Activated gamma-delta T cell treated with anti-CD3 and anti-CD28 coated beads, Interleukin-2, amount 50 U/mL, for 16 hours (primary cell): ENCODE measurements around the gene OR11A1.

Experiments
- DNase-seq: peaks from one replicate; pipeline ENCODE4 v3.0.0-alpha.2; 2020; ENCODE audit warnings: low read depth

OR11A1 gene, protein sequence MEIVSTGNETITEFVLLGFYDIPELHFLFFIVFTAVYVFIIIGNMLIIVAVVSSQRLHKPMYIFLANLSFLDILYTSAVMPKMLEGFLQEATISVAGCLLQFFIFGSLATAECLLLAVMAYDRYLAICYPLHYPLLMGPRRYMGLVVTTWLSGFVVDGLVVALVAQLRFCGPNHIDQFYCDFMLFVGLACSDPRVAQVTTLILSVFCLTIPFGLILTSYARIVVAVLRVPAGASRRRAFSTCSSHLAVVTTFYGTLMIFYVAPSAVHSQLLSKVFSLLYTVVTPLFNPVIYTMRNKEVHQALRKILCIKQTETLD

DNA sequence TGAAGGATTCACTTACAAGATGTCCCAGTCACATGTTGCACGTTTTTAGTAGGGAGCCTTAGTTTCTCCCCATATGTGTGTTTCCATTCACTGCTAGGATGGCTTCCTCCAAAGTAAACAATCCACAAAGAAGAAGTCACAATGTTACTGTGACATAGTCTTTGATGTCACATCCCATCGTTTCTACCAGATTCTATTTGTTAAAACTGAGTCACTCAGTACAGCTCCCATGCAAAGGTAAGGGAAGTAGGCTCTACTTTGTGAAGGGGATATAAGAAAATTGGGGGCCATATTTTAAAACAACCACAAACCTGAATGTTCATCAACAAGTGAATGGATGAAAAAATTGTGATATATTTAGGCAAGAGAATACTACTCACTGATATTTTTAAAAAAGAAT is at the start of gene OR11A1, which contains the start of gene OR2H1:
Gene OR11A1, minus strand, starts transcription at position 101 of the 400 bp plus-strand sequence. CDS start 29,430 bp downstream, outside the sequence.
Gene OR2H1, plus strand, starts transcription at position 185 of the 400 bp plus-strand sequence. CDS start 4,615 bp downstream, outside the sequence.
- DNase-seq, result no peak

DNA sequence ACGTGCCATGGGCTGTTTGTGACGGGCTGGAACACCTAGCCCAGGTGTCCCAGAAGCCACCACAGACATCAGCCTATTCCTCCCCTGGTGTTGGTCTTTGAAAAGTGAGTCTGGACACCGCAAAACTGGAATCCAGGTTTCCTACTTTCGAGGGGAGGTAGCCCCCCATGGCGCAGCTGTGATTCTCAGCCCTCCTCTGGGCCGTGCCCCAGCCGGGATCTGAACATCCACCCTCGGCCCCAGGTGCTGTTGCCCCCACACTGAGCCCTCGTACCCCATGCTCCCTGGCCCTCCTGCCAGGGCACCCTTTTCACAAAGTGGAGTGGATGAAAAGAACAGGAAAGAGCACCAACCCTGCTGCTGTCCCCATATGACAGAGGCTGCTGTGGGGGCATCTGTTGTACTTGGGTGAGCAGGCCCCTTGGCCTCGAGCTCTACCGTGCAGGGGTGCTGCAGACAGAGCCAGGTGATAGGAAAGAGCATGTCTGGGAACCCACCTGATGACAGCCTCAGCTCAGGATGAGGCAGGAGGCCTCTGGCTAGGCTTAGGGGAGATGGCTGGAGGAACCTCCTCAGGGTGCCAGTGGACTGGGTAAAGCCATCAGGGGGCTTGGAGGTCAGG is 49.7 kb upstream of the OR11A1 start:
- DNase-seq, result no peak

DNA sequence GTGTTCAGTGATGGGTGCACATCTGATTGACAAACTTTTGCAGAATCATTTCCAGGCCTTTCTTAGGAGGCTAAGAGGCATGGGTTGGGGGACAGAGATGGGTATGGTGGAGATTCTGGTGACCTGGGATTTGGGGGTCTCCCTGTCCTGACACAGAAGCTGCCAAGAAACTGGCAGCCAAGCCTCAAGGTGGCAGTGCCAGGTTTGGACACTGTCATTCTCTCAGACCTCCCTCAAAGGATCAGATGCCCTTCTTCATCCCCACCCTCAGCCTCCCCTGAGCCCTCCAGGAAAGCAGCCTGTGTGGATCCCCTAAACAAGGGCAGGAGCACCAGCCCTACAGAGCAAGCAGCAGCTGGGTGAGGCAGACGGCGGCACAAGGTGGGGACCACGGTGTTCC is 48.9 kb upstream of the OR11A1 start:
- DNase-seq, result no peak

DNA sequence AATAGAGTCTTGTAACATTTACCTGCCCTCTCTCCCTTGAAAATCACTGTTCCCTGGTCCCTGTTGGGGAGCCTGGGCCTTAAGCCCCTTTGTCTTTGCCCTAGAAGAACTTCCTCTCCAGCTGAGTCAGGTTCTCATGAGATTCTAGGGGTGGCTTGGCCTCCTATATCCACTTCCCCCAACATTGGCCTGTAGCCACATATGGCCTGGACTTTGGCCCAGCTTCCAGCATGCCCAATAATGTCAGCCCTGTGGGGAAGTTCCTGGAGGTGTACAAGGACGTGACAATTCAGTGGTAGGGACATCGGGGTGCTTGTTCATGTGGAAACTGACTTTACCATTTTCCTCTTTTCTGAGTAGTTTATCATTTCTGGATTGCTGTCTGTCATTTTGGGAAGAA is 48.1 kb upstream of the OR11A1 start:
- DNase-seq, result no peak

DNA sequence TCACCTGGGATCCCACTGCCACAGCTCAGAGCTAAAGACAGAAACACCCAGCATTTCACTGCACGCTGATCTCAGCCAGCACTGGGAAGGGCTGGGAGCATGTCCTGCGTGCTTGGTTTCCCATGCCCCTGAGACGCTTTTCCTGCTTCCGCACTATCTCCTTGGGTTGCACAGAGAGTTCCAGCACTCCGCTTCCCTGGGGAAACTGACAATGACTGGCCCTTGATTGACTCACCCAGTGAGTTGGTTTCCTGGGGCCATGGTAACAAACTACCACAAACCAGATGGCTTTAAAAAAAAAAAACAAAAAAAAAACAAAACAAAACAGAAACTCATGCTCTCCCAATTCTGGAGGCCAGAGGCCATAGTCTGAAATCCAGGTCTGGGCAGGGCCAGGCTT is 45.7 kb upstream of the OR11A1 start:
- DNase-seq, result no peak

DNA sequence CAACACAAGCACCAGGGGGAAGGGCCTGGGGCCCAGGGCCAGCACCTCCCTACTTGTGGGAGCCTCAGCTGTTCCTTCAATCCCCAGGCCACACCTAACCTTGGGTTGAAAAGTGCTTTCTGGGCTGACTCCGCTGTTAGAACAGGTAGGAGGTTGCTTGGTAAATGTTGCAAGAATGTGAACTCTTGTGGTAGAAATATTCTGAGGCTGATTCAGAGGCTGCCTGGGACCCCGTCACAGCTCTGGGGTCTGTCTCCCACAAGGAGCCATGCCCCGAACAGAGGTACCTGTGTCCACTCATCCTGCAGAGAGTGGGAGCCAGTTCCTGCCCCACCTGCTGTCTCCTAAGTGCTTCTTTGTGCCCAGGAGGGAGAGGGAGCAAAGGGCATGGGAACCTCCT is 45.3 kb upstream of the OR11A1 start:
- DNase-seq, result no peak

DNA sequence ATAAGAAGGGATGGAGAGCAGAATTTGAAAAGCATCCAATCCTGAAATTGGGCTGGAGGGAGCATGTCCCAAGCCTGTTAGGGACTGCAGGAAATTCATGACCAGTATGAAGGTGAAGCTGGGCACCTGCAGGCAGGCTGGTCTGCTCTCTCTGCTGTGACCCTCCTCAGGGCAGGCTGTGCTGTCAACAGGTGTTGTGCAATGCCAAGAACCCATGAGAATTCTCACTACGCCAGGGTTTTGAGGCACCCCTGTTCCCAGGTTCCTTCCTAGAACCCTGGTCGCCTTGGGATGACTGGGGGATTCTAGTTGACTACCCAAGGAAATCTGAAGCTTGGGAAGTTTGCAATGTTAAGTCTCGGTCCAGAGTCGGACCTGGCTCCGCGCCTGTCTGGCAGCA is 44.2 kb upstream of the OR11A1 start:
- no peak for DNase-seq

DNA sequence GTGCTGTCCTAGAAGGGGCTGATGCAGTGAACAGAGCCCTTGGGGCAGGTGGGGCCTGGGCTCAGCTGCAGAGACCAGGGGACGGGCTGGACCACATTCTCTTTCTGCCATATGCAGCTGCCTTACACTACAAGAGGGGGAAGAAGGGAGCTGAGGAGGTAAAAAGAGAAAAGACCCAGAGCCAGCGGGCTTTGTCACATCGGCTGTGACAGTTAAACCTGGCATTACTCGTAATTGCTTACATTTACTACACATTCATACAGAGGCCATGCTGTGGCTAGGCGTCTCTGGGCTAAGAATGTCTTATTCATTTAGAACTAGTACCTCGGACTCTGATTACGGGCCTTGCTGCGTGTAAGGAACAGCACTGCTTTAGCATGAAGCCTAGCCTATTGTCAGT is 43.7 kb upstream of the OR11A1 start:
- no peak for DNase-seq

DNA sequence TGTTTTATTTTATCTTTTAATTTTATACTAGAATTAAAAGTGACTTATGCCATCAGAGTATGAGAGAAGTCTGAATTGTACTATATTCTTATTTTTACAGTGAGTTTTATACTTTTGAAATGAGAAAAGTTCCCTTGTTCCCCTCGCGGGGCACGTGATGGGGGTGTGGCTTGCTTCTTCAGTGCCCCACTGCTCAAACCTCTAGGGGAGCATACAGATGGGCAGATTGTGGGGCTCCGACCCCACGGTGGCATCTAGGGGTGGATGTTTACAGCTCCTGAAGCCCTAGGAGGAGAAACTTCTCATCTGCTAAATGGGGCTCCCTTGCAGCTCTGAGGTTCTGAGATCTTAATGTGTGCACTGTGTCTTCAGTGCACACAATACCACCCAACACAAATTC is 42.8 kb upstream of the OR11A1 start:
- no peak for DNase-seq

DNA sequence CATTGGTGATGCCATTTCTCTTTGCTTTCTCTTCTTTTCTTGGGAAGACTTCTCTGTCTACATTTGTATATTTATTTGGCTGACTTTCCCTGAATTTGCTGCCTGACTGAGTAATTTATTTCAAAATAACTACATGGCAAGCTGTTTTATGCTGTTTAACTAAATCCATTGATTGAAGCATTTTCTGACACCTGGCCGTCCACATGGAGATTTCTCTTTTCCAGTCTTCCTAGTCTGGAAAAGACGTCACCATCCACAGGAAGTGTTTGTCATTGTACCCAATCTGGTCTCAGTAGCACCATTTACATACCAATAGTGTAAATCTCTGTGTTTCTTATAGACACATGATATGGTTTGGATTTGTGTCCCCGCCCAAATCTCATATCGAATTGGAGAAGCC is 40.1 kb upstream of the OR11A1 start:
- no peak for DNase-seq

DNA sequence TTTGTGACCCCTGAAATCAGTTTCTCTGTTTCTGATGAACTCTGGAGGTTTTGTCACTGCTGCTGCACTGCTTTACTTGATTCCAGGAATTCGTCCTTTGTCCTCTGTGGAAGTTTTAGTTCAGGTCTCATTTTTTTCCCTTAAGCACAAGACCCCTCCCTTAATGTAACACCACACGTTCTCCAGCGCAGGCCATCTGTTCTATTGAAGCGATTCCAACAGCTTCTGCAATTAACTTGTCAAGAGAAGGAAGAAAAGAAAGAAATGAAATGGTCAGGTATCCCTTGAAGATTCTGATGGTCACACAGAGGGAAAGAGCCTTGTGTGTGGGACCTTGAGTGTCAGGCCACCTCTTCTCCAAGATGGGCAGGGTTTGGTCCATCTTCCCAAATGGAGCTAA is 38.7 kb upstream of the OR11A1 start:
- no peak for DNase-seq

DNA sequence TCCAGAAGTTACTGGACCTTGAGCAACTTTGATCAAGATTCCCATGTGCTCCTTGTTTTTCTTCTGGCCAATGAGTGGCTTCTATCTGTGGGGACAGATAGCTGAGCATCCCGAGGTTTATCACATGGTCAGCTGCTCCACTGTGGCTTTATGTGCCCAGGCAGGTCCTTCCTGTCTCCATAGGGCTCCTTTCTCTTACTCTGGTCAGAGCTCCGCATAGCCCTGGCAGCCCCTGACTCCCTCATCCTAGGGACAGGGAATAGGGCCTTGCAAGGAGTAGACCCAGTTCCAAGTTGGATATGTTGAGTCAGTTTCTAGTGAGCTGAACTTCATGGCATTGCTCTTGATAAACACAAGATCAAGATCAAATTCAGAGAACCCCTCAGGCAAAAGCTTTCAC is 37.3 kb upstream of the OR11A1 start:
- no peak for DNase-seq

DNA sequence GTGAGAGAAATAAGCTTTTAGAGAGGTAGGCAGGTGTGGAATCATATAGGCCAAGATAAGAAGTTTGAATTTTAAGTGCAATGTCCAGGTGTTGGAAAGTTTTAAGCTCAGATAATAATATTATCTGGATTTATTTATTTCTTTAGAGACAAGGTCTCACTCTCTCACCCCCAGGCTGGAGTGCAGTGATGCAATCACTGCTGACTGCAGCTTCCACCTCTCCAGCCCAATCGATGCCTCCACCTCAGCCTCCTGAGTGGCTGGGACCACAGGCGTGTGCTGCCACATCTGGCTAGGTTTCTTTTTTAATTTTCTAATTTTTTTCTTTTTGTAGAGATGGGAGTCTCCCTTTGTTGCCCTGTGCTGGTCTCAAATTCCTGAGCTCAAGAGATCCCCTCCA is 36.4 kb upstream of the OR11A1 start:
- DNase-seq, result no peak

DNA sequence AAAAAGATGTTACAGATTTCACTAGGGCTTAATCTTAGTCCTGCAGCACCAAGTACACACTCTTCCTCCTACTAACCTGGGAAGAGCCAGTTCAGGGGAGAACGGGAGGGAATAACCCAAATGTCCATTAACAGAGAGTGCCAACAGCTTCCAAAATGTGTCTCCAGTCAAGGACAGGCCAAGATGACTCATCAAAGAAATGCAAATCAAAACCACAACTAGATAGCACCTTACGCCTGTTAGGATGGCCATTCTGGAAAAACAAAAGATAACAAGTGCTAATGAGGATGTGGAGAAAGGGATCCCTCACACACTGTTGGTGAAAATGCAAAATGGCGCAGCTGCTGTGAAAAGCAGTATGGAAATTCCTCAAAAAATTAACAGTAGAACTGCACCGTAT is 34.7 kb upstream of the OR11A1 start:
- no peak for DNase-seq

DNA sequence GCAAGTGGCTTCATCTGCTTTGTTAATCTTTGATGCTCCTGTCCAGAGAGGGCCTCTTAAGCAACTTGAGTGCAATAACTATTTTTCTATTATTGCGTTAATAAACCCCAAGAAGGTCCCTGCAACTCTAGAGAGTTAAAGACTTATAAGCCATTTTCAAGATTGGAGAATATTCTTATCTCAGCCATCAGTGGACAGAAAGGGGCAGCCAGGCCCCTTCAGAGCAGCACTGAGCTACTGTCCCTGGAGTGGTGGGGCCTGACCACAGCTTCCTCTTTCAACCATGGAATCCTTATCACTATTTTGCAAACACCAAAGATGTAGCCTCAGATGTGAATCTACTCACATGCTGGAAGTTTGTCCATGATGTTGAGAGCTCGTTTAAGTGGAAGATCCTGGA is 33.7 kb upstream of the OR11A1 start:
- no peak for DNase-seq

DNA sequence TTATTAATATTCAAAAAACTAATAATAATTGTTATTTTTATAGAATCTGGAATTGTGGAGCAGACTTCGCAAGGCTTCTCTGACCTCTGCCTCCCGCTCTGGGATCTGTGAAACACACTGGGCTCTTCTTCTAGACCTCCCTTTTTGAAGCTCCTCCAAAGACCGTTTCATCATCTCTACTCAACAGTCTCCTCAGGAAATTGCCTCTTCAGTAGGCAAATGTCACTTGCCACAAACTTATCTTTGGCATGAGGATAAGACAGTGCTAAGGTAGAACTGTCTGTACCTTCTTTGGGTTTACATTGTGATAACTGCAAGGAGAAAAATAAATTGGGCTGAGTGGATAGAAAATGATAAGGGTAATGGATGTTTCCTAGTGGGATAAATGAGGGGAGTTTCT is 33.2 kb upstream of the OR11A1 start:
- no peak for DNase-seq

DNA sequence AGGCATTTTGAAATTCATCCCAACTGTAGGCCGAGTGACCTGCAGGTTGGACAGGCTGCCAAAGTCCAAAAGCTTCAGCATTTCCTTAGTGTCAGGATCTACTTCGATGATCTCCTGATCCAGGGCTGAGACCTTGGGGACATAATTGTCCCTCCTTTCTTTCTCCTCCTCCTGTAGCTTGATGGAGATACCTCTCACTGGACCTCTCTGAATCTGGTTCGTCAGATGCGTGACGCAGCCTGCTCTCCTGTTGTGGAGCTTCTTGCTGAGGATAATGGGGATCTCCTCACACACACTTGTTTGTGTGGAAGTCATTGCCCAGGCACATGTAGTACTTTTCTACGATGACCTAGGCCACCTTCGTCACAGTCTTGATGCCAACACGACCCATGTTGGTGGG is 32.4 kb upstream of the OR11A1 start:
- DNase-seq, result no peak

DNA sequence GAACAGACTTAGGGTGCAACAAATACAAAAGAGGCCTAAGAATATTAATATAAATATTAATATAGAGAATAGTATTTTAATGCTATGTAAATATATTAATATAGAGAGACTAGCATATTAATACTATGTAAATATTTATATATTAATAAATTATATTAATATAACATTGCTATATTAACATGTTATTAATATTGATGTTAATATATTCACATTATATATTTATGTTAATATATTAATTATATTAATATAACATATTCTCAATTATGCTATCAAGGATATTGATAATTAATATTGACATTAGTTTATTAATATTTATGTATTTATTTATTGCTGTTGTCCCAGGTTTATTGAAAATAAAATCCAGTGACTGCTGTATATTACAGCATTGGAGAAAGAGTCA is 32.0 kb upstream of the OR11A1 start:
- DNase-seq, result no peak

DNA sequence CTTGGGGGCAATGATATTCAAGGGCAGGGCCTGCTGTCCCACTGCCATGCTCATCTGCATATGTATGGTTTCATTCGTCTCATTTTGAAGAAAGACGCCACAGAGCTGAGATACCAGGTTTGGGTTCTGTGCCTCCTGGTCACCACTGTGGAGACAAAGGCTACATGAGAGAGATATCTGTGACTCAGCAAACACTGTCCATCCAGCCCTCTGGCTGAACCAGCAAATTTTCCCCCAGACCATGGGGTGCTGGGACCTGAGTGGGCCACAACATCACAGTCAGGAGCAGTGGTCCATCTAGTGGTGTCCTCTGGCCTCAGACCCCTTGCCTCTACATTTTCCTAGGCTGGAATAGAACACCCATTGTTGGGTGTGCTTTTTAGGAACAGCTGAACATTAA is 30.8 kb upstream of the OR11A1 start, which contains the start of gene MAS1L:
Gene MAS1L, minus strand, starts transcription at position 297 of the 400 bp plus-strand sequence. Its CDS starts 54 bp downstream, at position 243.
- no peak for DNase-seq

DNA sequence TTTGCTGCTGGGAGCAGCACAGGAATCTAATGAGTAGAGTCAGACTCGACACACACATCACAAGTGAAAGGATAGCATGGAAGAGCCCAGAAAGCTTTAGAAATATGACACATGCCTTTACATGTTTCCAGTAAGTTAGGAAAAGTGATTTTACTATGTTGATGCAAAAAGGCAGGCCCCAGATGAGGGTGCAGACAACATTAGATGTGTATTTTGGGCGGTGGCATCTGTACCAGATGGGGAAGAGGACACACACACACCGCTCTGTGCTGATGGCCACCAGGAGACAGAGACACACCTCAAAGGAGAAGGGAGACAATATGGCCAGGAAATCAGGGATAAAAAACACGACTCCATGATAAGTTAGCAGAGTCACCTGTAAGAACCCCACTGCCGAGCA is 30.3 kb upstream of the OR11A1 start:
- no peak for DNase-seq

DNA sequence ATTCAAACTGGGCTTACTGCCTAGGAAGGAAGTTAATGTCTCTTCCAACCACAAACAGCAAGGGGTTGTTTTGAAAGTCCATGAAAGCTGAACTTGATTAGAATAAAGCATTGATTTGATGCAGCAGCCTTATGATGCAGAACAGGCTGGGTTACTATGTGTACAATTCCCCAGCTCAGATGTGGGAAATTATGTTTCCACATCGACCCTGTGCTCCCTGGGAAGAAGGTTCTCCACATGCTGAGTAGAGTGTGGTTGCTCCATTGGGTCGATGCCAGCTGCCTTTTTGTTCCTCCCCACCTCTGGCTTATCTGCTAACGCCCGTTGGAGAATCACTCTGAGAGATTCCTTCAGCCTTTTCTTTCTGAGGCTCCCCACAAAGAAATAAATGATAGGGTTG is 29.7 kb upstream of the OR11A1 start:
- DNase-seq, result no peak

DNA sequence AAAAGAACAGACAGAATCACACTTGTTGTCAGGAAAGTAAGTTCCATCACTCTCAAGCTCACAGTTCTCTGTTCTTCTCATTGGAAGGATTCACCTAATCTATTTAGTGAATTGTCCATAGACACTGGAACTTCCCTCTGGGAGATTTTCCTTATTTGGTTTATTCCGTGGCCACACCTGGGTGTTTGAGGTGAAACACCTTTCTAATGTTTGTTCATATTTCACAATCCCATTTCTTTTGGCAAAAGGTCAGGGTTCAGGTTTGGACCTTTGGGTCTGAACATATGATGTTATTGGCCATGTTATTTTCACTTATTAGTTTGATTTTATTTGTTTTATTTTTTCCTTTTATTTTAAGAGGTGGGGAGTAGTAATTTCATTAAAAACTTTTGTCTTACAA is 26.9 kb upstream of the OR11A1 start:
- DNase-seq, result no peak

DNA sequence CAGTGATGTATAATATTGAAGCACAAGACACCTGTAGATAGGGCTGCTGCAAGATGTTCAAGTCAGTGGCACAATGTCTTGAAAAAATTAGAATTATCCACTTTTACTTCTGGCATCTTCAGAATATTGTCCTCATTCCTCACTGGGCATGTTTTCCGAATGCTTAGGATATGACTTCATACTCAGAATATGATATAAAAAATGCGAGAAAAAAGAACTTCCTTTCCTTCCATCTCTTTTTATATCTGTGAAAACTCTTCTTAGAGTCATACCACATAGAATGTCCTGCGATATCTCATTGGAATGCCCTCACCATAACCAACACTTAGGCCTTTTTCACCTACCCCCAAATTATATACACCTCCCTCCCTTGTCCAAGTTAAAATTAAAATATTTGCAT is 26.3 kb upstream of the OR11A1 start:
- no peak for DNase-seq

DNA sequence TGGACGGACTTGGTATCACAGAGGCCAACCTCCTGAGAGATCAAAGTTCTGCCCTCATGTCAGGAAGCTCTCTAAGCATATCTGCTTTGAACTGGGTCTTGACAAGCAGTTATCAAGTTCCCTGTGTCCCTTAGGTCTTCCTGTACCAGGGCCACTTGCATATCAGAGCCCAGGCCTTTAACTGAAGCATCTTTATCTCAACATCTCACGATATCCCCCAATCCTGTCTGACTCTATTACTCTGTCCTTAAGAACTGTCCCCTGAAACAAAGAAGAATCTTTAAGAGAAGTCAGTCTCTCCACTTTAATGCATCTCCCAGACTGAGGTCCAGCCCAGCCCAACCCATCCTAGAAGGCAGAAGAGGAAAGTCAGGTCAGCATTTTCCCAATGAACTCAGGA is 22.7 kb upstream of the OR11A1 start:
- no peak for DNase-seq
